SKM-1 (cell line): ENCODE data around the gene RNF212.
"Not testable (repeated sequence)": the region's sequence is repeated elsewhere in the genome, so short reads cannot be mapped to it uniquely, and the experiment has no call there.

Source experiments
- DNase-seq: peaks from one replicate; lab custom pipeline; 2025; ENCODE audit not compliant: unreplicated experiment; lab: John Stamatoyannopoulos, UW

The RNF212 gene, protein sequence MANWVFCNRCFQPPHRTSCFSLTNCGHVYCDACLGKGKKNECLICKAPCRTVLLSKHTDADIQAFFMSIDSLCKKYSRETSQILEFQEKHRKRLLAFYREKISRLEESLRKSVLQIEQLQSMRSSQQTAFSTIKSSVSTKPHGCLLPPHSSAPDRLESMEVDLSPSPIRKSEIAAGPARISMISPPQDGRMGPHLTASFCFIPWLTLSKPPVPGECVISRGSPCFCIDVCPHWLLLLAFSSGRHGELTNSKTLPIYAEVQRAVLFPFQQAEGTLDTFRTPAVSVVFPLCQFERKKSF

DNA sequence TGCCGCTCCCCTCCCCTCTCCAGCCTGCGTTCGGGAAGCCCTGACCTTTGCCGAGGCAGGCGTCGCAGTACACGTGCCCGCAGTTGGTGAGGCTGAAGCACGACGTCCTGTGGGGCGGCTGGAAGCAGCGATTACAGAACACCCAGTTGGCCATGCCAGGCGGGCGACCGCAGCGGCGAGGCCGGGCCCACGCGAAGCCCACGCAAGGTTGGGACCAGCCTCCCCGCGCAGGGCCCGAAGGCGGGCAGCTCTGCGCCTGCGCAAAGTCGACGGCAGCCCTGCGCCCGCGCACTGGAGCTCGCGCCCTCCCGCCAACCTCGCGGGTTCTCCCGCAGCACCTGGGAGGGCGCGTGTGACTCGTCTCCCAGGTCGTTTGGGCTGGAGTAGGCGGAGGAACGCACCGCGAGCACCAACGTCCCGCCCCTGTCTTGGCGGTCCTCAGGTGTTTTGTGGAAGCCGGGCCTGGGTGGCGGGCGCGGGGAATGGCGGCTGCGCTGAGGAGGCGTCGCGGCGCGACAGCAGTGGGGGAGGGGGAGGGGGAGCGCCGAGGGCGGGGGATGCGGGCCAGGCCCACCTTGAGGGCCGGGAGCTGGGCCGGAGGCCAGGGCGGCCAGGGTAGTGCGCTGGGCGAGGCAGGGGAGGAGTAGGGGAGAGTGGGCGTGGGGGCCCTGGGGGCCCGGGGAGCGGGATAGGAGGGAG is at the start of gene RNF212:
TSS of gene RNF212 (minus strand) at position 254 of the 699 bp plus-strand sequence. CDS start at position 154, 100 bp downstream.
- no peak for DNase-seq

DNA sequence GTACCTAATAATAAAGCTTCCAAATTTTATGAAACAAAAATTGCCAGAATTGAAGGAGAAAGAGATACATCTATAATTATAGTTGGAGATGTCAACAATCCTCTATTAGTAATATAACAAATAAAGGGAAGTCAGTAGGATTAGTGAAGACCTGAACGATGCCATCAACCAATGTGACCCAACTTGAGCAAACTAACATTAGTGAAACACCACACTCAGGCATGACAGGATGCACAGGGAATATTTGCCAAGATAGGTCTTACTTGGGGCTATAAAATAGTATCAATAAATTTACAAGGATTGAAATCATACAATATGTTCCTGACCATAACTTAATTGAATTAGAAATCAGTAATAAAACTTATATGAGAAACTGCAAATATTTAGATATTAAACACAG is 47.0 kb upstream of the RNF212 start:
- no peak for DNase-seq

DNA sequence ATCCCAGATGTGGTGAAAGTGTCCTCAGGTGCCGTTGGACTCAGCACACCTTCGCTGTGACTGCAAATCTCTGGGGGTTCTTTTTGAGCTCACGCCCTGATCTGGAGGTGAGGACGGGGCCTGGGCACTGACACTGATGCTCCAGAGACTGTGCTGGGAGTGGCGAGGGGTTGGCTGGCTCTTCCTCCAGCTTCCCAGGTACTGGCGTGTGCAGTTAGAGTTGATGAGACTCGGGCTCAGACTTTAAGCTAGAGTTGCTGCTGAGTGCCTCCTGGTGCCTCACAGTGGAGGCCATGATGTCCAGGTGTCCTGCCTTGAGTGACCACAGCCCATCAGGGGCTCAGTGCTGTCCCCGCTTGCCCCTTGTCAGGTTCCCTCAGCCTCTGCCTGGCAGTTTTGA is 42.7 kb upstream of the RNF212 start:
- DNase-seq = no peak

DNA sequence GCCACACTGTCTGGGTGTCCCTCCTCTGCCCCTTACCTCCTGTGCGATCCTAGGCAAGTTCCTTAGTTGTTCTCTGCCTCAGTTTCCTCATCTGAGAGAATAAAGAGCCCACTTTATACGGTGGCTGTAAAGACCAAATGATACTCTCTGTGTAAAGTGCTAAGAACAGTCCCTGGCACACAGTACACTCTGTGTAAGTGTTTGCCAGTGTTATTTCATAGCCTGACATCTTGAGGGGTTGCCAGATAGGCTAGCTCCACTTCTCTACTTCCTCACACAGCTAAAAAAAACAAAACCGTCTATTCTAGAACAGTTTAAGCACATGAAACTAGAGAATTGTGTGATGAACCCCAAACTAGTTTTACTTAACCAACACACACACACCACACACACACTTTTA is 42.0 kb upstream of the RNF212 start:
- no peak for DNase-seq

DNA sequence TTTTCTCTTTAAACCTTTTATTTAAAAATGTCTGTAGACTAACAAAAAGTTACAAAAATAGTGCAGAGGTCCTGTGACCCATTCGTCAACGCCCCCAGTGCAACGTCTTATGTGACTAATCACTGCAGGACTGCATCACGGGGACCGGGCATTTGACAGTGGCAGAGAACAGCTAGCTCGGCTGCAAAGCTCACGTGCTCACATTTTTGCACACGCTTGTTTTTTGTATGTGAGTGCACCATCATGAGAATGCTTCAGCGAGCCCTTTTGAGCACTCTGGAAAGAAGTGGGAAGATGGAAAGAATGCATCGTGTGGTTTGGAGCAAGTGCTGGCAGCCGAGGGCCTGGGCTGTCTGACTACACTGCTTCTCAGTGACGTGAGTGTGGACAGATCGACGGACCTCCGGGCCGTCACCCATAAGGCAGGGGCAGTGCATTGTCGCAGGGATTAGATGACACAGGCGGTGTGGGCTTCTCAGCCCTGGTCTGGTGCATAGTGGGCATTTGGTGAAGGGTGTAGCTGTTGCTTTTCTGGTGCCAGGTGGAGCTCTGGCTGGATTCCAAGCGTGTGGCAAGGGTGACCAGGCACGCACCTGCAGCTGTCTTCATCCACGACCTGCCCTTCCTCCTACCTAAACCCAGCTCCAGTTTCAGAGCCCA is 41.3 kb upstream of the RNF212 start:
- DNase-seq = no peak

DNA sequence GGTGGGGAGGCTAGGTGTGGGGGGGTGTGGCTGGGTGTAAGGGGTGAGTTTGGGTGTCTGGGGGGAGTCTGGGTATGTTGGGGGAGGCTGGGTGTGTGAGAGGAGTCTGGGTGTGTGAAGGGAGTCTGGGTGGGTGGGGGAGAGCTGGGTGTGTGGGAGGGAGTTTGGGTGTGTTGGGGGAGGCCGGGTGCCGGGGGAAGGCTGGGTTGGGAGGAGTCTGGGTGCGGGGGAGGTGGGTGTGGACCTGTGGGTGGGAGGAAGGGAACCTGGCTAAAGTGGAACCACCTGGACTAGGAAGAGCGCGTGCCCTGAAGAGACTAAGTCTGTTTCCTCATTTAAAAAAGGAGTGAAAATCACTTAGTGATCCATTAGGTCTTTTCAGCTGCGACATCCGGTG is 40.8 kb upstream of the RNF212 start:
- no peak for DNase-seq

DNA sequence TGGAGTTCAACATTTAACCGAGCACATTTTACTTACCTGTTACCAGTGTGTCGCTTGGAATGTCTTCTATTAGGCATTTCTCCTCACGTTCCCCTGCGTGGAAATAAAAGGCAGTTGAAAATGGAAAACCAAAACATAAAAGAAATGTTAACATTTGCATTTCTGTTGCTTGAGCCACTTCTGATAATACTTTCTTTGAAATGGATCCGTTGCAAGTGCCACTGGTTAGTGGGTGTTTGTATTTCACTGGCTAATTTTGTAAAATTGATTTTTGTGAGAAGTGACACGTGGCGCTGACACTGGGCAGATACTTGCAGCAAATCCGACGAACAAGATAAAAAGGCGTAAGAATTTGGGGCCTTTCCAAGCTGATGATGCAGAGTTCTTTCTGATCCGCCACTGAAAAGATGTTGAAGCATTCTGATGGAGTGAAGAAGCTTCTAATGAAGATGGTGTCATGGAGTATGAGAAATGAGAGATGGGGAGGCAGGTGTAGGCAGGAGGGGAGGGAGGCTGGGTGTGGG is 40.3 kb upstream of the RNF212 start:
- DNase-seq = no peak

DNA sequence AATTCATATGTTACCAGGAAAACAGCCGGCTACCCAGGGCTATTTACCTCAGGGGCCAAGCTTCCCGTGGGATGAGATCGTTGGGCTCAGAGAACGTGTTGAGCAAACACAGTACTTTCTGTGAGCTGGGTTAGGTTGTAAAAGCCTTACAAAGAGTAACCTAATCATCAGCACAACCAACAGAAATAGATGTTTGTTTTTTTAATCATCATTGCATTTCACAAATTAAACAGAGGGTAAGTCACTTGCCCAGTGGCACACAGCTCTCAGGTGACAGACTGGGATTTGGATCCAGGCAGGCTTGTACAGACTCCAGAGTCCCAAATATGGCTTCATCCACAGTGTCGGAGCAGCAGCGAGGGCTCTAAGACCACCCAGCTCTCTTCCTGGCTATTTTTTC is 38.9 kb upstream of the RNF212 start:
- no peak for DNase-seq

DNA sequence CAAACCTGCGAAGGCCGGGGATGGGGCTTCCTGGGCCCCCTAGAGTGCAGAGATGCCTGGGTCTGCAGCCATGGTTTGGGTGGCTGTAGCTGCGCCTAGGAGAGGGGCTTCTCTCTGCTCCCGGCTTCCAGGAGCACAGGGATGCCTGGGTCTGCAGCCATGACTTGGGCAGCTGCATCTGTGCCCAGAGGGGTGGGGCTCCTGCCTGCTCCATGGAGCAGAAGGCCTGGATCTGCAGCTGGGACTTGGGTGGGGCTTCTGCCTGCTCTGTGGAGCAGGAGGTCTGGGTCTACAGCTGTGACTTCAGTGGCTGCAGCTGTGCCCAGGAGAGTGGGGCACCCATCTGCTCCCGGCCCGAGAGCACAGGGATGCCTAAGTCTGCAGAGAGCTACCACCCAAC is 38.2 kb upstream of the RNF212 start:
- DNase-seq = no peak

DNA sequence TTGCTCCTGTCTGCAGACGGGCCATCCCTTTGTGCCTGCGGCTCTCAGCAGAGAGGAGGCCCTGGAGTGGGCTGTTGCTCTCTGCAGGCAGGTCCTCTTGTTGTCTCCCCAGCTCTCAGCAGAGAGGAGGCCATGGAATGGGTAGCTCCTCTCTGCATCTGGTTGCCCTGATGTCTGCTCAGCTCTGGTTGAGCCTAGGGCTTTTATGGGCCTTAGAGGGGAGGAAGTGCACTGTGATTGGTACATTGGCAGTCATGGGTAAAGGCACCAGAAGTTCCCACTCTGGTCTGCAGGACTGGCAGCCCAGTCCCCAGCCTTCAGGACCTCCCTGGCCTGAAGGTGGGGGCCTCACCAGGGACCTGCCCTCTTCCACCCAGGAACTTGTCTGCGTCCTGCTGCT is 37.5 kb upstream of the RNF212 start:
- no peak for DNase-seq

DNA sequence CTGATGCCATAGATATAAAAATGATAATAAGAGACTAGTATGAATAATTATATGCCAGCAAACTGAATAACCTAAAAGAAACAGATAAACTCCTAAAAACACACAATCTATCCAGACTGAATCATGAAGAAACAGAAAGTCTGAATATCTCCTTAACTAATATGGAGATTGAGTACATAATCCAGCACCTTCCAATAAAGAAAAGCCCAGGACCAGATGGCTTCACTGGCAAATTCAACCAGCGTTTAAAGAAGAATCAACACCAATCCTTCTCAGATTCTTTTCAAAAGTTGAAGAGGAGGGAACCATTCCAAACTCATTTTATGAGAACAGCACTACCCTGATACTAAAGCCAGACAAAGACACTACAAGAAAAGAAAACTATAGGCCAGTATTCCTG is 26.5 kb upstream of the RNF212 start:
- no peak for DNase-seq

DNA sequence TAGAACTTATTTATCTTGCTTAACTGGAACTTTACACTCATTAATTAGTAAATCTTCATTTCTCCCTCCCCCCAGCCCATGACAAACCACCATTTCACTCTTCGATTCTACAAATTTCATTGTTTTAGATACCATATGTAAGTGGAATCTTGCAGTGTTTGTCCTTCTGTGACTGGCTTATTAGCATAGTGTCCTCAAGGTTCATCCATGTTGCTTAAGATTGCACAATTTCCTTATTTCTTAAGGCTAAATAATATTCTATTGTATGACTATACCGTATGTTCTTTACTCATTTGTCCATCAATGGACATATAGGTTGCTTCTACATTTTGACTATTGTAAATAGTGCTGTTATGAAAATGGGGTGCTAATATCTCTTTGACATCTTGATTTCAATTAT is 24.5 kb upstream of the RNF212 start:
- DNase-seq = peak; percentile 36

DNA sequence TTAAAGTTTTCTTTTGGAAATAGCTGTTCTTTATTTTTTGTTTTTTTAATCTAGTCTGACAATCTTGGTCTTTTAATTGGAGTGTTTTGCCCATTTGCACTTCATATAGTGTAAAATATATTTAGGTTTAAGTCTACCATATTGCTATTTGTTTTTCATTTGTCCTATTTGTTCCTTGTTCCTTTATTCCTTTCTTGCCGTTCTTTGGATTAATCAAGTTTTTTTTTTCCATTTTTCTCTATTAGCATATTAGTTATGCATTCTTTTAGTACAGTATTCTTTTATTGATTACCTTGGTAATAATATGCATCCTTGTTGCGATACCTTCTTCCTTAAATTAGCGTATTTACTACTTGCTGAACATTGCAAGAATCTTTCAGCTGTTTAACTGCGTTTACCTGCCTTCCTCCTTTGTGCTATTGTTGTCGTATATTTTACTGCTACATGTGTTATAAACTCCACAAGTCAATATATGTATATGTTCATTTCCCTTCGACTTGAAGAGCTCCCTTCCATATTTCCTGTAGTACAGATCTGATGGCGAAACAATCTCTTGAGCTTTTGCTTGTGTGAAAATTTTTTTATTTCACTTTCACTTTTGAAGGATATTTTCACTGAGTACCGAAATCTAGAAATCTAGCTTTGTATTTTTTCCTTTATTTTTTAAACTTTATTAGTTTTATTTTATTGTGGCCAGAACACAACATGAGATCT is 23.9 kb upstream of the RNF212 start:
- DNase-seq = no peak

DNA sequence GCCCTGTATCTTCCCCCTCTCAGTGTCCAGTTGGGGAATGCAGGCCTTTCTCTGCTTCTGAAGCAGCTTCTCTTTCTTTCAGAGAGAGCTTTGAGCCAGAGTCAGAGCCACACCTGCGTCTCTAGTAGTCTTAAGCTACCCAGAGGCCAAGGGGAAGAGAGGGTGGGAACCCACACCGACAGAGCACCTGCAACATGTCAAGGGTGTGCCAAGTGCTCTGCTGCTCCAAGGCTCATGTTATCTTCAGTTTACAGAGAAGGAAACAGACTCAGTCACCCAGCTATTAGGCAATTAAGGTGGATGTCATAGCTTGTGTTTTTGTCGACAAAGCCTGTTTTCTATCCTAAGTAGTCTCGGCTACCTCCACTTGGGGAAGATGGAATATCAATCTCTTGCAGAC is 22.7 kb upstream of the RNF212 start:
- DNase-seq = no peak

DNA sequence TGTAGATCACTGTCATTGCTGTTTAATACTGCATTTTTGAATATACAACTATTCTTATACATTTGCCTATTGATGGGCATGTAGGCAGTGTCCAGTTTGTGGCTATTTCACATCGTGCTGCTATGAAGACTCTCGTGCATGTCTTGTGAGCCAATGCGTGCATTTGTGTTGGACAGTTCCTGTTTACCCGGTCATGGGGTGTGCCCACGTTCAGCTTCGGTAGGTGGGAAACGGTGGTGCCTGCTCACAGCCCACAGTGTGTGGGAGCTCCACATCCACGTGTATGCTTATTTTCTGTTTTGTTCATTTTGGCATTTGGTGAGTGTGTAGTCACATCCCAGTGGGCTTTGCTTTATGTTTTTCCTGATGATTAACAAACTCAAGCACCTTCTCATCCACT is 19.7 kb upstream of the RNF212 start:
- DNase-seq = no peak

DNA sequence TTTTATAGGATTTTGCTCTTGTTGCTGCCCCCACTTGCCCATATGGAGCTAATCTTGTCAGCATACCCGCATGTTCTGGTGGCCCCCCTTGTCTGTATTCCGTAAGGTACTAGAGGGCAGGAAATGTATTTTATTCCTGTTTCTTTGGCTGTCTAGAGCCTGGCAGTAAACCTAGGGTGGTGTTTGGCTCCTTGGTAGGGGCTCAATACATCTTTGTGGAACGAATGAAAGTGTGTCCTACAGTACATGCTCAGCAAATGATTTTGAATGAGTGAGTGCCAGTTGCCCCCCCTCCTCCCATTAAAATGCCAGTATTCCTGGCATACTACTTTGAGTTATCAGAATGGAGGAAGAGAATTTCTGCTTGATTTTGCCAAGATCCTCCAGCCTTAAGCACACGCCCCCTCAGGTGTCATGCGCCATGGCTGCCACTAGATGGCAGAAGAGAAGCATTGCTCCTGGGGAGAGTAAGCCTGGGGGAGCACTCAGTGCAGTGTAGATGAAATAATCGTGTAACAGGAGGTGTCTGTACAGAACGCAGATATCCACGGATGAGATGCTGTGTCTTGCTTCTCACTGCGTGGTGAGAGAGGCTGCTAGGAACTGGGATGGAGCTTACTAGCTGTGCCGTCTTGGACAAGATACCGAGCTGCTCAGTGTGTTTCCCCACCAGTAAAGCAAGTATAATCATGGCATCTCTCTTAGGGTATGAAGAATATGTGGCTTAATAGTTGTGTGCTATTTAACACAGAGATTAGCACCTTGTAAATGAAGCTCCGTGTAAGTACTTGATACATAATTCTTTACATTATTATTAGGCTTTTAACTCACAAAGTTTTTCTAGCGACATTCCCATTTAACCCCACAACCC is 17.2 kb upstream of the RNF212 start:
- peak; percentile 86 for DNase-seq

DNA sequence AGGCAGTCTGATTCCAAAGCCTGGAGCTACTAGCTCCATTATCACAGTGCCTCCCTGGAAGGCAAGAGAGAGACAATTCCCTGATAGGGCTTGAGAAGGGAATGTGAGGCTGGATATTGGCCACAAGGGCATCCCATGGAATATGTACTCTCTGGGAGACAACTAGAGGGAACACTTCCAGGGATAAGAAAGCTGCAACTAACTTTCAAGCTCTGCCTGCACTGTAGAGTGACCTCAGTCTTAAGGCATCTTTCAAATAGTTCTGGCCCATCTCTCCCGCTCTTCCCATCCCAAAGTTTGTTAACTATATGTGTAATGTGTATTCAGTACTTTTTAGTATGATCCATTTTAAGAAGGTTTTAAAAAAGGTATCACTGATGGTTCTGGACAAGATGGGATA is 13.1 kb upstream of the RNF212 start:
- no peak for DNase-seq

DNA sequence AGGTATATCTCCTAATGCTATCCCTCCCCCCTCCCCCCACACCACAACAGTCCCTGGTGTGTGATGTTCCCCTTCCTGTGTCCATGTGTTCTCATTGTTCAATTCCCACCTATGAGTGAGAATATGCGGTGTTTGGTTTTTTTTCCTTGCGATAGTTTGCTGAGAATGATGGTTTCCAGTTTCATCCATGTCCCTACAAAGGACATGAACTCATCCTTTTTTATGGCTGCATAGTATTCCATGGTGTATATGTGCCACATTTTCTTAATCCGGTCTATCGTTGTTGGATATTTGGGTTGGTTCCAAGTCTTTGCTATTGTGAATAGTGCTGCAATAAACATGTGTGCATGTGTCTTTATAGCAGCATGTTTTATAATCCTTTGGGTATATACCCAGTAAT is 12.1 kb upstream of the RNF212 start:
- not testable (repeated sequence) for DNase-seq

DNA sequence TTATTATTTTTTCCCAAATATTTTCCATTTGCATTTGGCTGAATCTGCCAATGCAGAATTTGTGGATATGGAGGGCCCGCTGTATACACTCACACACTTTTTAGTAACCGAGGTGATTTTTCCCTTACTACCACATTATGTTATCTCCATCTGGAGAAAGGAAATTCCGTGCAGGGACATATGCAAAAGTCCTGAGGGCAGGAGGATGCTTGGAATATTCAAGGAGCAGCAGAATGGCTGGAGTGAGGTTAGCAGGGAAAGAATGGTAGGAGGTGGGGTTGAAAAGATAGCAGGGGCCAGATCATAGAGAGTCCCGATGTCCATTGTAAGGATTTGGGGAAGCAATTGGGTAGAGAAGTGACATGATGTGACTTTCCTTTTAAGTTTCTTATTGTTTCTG is 11.5 kb upstream of the RNF212 start:
- no peak for DNase-seq

DNA sequence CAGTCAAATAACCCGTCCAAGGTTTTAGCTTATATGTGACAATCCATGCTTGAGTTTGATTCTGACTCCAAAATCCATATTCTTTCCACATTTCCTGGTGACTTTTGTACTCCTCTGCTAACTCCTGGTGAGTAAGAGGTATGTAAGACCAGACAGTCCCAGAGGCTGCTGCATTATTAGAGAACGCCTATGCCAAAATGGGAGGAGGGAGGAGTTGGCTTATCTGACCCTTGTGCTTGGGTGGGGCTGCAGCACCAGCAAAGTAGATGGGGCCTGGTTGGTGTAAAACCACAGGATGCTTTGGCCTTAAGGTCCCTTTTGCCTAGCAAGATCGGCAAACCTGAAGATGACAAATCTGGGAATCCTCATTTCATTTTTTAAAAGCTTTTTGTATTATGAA is 9.1 kb upstream of the RNF212 start:
- DNase-seq = no peak

DNA sequence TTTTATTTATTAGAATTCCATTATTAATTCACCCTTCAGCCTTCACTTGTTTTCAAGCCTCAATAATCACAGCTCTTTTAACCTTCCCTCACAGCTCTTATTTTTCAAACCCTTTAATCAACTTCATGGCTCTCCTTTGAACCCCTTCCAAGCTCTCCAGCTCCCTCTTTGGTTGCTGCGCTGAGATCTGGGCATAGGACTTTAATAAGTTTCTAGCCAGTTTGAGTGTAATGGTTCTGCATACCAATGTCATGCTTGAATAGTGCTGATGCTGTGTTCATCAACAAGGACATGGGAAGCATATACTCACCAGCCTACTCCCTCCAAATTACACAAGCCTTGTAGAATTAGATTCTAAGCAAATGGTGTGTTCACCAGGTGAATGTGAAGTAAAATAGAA is 3.5 kb upstream of the RNF212 start:
- no peak for DNase-seq
